ENCODE measurements around the gene SPTBN4.
"Not testable (repeated sequence)": the region's sequence is repeated elsewhere in the genome, so short reads cannot be mapped to it uniquely, and the experiment has no call there.

The SPTBN4 gene

GRCh38 chr19:40528533-40529092, 61.8 kb downstream of the SPTBN4 start:
- no peak for DNase-seq (ENCODE audit: low read depth in 2 of 2)

- peak; percentile 74 to 76 for DNase-seq (ENCODE audit: low read depth in 2 of 2)
These were observed 62.5 kb downstream of the SPTBN4 start for GRCh38 chr19:40529093-40529954.

DNA sequence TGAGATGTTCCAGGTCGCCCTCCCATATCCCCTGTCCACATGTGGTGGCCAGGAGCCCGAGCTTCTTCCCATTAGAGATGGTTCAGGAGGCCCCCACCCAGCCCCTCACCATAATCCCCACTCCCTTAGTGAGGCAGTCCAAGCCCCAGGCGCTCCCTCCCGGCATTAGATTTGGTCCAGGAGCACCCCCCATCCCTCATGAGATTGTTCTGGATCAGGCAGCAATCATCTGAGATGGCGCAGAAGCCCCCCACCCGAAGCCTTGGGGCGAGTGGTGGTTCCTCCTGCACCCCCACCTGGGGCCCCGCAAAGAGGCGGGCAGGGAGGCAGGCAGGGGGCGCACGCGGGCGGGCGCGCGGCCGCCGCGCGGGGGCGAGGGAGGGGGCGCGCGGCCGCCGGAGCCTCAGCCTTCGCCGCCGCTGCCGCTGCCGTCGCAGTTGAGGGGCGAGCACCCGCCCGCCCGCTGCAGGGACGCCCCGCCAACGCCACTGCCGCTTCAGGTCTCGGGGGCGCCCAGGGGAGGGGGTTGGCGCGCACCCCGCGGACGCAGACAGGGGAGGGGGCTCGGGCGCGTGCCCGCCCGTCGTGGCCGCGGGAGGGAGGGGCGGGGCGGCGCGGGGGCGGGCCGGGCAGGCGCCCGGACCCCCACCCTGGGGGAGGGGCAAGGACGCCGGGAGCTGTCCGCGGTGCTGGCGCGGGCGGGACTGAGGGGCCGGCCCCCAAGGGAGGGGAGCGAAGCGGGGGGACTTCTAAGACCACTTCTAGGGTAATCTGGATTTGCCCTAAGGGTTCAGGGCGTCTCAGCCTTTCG, 63.5 kb downstream of the SPTBN4 start:
- DNase-seq (ENCODE audit: low read depth in 2 of 2), result no peak

- no peak for DNase-seq (ENCODE audit: low read depth in 2 of 2)
These were observed 66.7 kb downstream of the SPTBN4 start for GRCh38 chr19:40533508-40533907.

DNA sequence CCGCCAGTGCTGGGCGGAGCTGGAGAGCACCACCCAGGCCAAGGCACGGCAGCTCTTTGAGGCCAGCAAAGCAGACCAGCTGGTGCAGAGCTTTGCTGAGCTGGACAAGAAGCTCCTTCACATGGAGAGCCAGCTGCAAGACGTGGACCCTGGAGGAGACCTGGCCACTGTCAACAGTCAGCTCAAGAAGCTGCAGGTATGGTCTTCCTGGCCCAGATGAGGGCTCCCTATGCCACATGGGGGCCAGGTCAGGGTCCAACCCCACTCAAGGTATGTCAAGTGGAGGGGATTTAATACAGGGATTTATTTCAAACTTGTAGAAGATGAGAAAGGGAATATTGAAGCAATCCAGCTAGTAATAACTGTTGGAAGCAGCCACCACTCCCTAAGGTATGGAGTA, 67.3 kb downstream of the SPTBN4 start:
- DNase-seq (ENCODE audit: low read depth in 2 of 2), result no peak

GRCh38 chr19:40539070-40539469, 72.3 kb downstream of the SPTBN4 start:
- DNase-seq (ENCODE audit: low read depth in 2 of 2), result no peak

GRCh38 chr19:40542202-40542859, 75.5 kb downstream of the SPTBN4 start:
- DNase-seq (ENCODE audit: low read depth in 2 of 2), result no peak

GRCh38 chr19:40543029-40543597, 76.3 kb downstream of the SPTBN4 start:
- no peak for DNase-seq (ENCODE audit: low read depth in 2 of 2)

- DNase-seq (ENCODE audit: low read depth in 2 of 2), result not testable (repeated sequence)
These were observed 79.5 kb downstream of the SPTBN4 start for GRCh38 chr19:40546153-40546841.

GRCh38 chr19:40547190-40547589, 80.4 kb downstream of the SPTBN4 start:
- DNase-seq (ENCODE audit: low read depth in 2 of 2), result not testable (repeated sequence)

DNA sequence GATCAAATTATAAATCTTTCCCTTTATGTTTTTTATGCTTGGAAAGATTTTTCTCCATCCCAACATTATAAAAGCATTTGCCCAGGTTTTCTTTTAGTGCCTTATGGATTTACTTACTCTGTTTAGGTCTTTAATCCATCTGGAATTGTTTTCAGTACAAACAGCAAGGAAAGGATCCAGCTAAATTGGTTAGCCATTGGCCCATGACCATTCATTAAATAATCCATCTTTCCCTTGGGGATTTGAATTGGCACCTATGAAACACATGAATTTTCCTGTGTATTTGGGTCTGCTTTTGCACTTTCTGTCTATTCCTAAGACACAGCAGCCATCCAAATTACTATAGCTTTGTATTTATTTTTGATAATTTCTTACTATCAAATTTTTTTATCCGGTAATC, 81.0 kb downstream of the SPTBN4 start:
- DNase-seq (ENCODE audit: low read depth in 2 of 2), result no peak

GRCh38 chr19:40549007-40549708, 82.4 kb downstream of the SPTBN4 start:
- DNase-seq (ENCODE audit: low read depth in 2 of 2), result peak; percentile 47 to 59

DNA sequence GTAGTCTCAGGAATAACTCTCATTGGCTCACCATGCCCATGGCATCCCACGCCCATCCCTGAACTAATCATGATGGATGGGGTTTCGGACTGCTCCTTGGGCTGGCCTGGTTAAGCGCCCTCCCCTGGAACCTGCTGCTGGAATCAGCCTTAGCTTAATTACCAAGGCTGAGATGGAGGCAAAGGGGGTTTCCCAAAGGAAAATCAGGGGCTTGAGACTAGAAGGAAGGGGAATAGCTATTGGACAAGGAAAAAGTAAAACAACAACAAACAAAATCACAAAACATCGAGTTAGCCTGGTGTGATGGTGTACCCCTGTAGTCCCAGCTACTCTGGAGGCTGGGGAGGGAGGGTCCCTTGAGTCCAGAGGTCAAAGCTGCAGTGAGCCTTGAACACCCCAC, 84.2 kb downstream of the SPTBN4 start:
- no peak for DNase-seq (ENCODE audit: low read depth in 2 of 2)

GRCh38 chr19:40552848-40553247, 86.0 kb downstream of the SPTBN4 start:
- no peak for DNase-seq (ENCODE audit: low read depth in 2 of 2)

DNA sequence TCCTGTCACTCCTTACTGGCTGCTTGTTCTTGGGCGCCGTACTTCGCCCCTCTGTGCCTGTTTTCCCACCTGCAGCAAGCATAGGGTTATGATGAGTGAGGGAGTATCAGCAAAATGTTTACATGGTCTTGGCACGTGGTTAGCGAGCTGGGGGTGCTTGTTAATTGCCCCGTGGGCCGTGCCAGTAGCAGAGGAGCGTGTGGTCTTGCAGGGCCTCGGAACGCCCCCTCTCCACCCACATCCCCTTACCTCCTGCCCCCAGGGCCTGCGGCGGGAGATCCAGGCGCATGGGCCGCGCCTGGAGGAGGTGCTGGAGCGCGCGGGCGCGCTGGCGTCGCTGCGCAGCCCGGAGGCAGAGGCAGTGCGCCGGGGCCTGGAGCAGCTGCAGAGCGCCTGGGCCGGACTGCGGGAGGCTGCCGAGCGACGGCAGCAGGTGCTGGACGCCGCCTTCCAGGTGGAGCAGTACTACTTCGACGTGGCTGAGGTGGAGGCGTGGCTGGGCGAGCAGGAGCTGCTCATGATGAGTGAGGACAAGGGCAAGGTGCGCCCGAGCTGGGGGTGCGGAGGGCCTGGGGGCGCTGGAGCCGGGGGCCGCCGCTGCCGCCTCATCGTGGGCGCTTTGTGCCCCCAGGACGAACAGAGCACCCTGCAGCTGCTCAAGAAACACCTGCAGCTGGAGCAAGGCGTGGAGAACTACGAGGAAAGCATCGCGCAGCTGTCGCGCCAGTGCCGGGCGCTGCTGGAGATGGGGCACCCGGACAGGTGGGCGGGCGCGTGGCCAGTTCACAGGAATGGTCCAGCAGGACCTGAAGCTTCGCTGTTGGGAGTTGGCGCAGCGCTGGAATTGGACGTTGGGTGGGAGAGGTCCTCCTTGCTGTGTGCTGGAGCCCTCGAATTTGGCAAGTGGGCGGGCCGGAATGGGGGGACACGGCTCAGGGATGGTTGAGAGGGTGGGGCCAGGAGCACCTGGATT, 87.4 kb downstream of the SPTBN4 start:
- no peak for DNase-seq (ENCODE audit: low read depth in 2 of 2)

- DNase-seq (ENCODE audit: low read depth in 2 of 2), result no peak
These were observed 89.3 kb downstream of the SPTBN4 start for GRCh38 chr19:40555978-40556689.

DNA sequence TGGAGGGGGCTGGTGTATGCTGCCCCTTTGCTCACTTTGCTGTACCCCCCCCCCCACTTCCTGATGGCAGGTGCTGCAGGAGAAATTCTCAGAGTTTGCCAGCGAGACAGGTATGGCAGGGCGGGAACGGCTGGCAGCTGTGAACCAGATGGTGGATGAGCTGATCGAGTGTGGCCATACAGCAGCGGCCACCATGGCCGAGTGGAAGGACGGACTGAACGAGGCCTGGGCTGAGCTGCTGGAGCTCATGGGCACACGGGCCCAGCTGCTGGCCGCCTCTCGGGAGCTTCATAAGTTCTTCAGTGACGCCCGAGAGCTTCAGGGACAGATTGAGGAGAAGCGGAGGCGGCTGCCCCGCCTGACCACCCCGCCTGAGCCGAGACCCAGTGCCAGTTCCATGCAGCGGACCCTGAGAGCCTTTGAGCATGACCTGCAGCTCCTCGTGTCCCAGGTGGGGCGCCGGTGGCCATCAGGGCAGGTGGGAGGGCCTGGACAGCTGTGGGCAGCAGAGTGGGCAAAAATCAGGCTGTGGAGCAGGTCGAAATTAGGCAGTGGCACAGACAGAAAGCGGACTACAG, 90.2 kb downstream of the SPTBN4 start:
- DNase-seq (ENCODE audit: low read depth in 2 of 2), result no peak

DNA sequence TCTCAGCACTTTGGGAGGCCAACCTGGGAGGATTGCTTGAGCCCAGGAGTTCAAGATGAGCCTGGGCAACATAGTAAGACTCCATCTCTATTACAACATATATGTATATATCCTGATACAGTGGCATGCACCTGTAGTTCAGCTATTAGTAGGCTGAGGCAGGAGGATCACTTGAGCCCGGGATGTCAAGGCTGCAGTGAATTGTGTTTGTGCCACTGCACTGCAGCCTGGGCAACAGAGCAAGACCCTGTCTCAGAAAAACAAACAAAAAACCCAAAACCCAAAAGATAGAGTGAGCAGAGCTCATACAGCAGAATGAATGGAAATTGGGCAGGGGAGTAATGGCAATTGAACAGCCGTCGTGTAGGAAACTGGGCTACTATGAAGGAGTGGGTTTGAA, 92.6 kb downstream of the SPTBN4 start:
- DNase-seq (ENCODE audit: low read depth in 2 of 2), result no peak
